HG03103 (cell line): Measurements from ENCODE around the gene NIPSNAP3A.

ENCODE experiments used
- ATAC-seq: cut with Tn5 transposase; IDR thresholded peaks from one replicate; pipeline ENCODE4 v1.9.1; 2021; ENCODE audit warnings: low read depth; ENCODE audit not compliant: unreplicated experiment

The NIPSNAP3A gene

GRCh38 chr9:104800068-104800785, 52.7 kb downstream of the NIPSNAP3A start:
- ATAC-seq = no peak

- no peak for ATAC-seq
Measured at GRCh38 chr9:104802110-104802509, 54.6 kb downstream of the NIPSNAP3A start.

GRCh38 chr9:104802906-104803305, 55.4 kb downstream of the NIPSNAP3A start:
- ATAC-seq = no peak

- ATAC-seq = no peak
Measured at GRCh38 chr9:104805441-104805840, 58.0 kb downstream of the NIPSNAP3A start.

DNA sequence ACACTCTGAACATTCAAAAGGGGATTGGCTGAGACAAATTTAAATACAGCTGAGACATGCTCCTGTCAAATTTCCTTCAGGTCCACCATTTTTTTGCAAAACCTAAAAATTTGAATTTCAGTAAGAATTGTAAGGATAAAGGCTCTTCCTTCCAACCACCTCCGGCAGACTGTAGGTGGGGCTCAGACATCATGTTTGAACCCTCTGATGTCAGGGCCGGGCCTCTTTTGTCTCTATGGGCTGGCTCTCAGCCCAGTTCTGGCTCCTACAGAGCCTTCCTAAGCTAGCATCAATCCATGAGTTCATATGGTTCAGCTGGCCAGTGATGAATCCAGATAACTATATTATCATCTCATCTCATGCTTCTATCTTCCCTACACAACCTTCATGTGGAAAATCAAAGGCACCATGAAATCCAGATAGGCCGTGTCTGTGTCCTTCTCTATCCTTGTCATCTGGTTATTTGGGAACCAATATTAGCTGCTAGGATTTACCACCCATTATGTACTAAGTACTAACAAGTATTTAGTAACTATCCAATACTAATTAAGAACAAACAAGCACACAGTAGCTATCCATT, 60.6 kb downstream of the NIPSNAP3A start:
- no peak for ATAC-seq
